Testis (tissue), 3 donors: Measurements from ENCODE around the gene PEMT. TPM values are rescaled to one million over a fixed set of nuclear protein-coding genes. Genes with fewer than 3 reads are reported as not detected.

Experiments used
- DNase-seq: peaks from one replicate; pipeline ENCODE4 v3.0.0-alpha.2; 2019
- H3K27ac ChIP-seq, 2 donors: fragments of 200-600 bp; sonication (generic); one replicate each; pipeline ENCODE4 v1.5.1; 2019
- H3K27me3 ChIP-seq: fragments of 200-600 bp; sonication (generic); one replicate; pipeline ENCODE4 v1.5.1; 2019
- H3K36me3 ChIP-seq: fragments of 200-600 bp; sonication (generic); one replicate; pipeline ENCODE4 v1.5.1; 2017; ENCODE audit warnings: low read depth; ENCODE audit errors: missing control alignments
- H3K4me1 ChIP-seq: fragments of 200-600 bp; sonication (generic); one replicate; pipeline ENCODE4 v1.5.1; 2019
- H3K4me3 ChIP-seq, 2 donors: fragments of 200-600 bp; sonication (generic); one replicate each; pipeline ENCODE4 v1.5.1; 2017 to 2019
- H3K9me3 ChIP-seq: fragments of 200-600 bp; sonication (generic); one replicate; pipeline ENCODE4 v1.5.1; 2017
- CTCF ChIP-seq, 3 experiments: fragments of 450-650 bp in 2 of 3; fragments of 200-600 bp in 1 of 3; sonication (generic) in 1 of 3; IDR thresholded peaks; one replicate each; pipeline ENCODE4 v1.5.1; 2016 to 2019; ENCODE audit warnings: antibody characterized with exemption in 3 of 3, mild to moderate bottlenecking in 2 of 3, moderate library complexity in 1 of 3
- POLR2A ChIP-seq: fragments of 450-650 bp; IDR thresholded peaks from one replicate; pipeline ENCODE4 v1.6.1; 2017; ENCODE audit warnings: antibody characterized with exemption, mild to moderate bottlenecking, moderate library complexity
- WGBS, 2 donors: methylation state at CpG; one replicate each; pipeline ENCODE4 v1.1.5; 2018; 5-methylcytosine and 5-hydroxymethylcytosine counted together
- intact Hi-C: fragments of 100-400 bp; cut with DNase I; formaldehyde crosslinking; loops from one replicate; pipeline ENCODE4 v1.15.1; 2023; ENCODE audit warnings: low total_unique reads
- polyA plus RNA-seq: library from polyadenylated mRNA; stranded (reverse); fragments of 350-450 nt; fragmentation: Illumina TruSeq; extraction: RNeasy Lipid Tissue Mini Kit (QIAGEN cat#74804); gene quantifications from one replicate; pipeline ENCODE4 v1.2.3, GENCODE V29; 2014; ENCODE audit warnings: low read depth, low replicate concordance; ENCODE audit not compliant: insufficient read depth
- total RNA-seq, 2 donors: library from RNA; depleted of rRNA; stranded (reverse); fragments of >200 nt; gene quantifications; one replicate each; pipeline ENCODE4 v1.2.3, GENCODE V29; 2016

Gene PEMT
- total and polyA plus RNA-seq, 3 donors from 2014 or later = 66.0 to 120 (median 83.1) TPM

GRCh38 chr17:17540935-17541639 lies 50.4 kb downstream of the PEMT start:
- no peak overlapping the region for H3K4me3 ChIP-seq
- H3K27ac ChIP-seq = peak overlapping the region in 1 of 2 donors; percentile 53
- no peaks in the 10 kb centered on the region for H3K36me3 ChIP-seq
- H3K9me3 ChIP-seq = no peaks in the 10 kb centered on the region
- H3K27me3 ChIP-seq = no peaks in the 10 kb centered on the region
- DNase-seq = no peak
- intact Hi-C loops = no loop called here
- H3K4me1 ChIP-seq = peaks cover 58% of the 10 kb centered on the region
- 70 to 78% methylated on average over 22 to 23 of the region's 23 CpGs for WGBS, 2 donors
- TF ChIP-seq POLR2A (no peak), CTCF (IDR thresholded peaks at IDR 0.05) (no peak)

GRCh38 chr17:17540278-17540906 lies 51.1 kb downstream of the PEMT start:
- DNase-seq = no peak
- Histone ChIP-seq H3K4me3 (no peak overlapping the region), H3K4me1 (peaks cover 58% of the 10 kb centered on the region), H3K27ac (no peak overlapping the region), H3K36me3 (no peaks in the 10 kb centered on the region), H3K9me3 (no peaks in the 10 kb centered on the region), H3K27me3 (no peaks in the 10 kb centered on the region)
- intact Hi-C loops = no loop called here
- no peak for TF ChIP-seq CTCF (IDR thresholded peaks at IDR 0.05)
- 80 to 81% methylated on average over 12 to 15 of the region's 15 CpGs for whole genome bisulfite sequencing, 2 donors

GRCh38 chr17:17539591-17539990 lies 51.9 kb downstream of the PEMT start:
- peak; percentile 66 for DNase-seq
- H3K9me3 ChIP-seq = no peaks in the 10 kb centered on the region
- H3K4me3 ChIP-seq = no peak overlapping the region
- peak overlapping the region in 1 of 2 donors; percentile 24 for H3K27ac ChIP-seq
- intact Hi-C loops = no loop called here
- no peaks in the 10 kb centered on the region for H3K36me3 ChIP-seq
- TF ChIP-seq CTCF (IDR thresholded peaks at IDR 0.05) (no peak), POLR2A (no peak)
- WGBS, 2 donors = 55 to 60% methylated on average over 10 of the region's 10 CpGs
- peaks cover 55% of the 10 kb centered on the region for H3K4me1 ChIP-seq
- H3K27me3 ChIP-seq = no peaks in the 10 kb centered on the region

GRCh38 chr17:17538417-17539391 lies 52.8 kb downstream of the PEMT start:
- H3K9me3 ChIP-seq = no peaks in the 10 kb centered on the region
- no peaks in the 10 kb centered on the region for H3K36me3 ChIP-seq
- H3K4me3 ChIP-seq = no peak overlapping the region
- DNase-seq = no peak
- H3K4me1 ChIP-seq = peaks cover 55% of the 10 kb centered on the region
- intact Hi-C loops = no loop called here
- 59 to 71% methylated on average over 10 of the region's 10 CpGs for WGBS, 2 donors
- TF ChIP-seq CTCF (IDR thresholded peaks at IDR 0.05) (no peak), POLR2A (no peak)
- no peaks in the 10 kb centered on the region for H3K27me3 ChIP-seq
- peak overlapping the region in 1 of 2 donors; percentile 36 for H3K27ac ChIP-seq
